GM12864 (cell line): Measurements from ENCODE around the gene TPT1.
"Not testable (repeated sequence)": the region's sequence is repeated elsewhere in the genome, so short reads cannot be mapped to it uniquely, and the experiment has no call there.

Source experiments
- DNase-seq: peaks from one replicate; pipeline ENCODE4 v3.0.0-alpha.2; 2011; ENCODE audit warnings: low read depth
- H3K4me3 ChIP-seq: 2 replicates; pipeline ENCODE4 v1.5.1; 2011; ENCODE audit warnings: mild to moderate bottlenecking, low read depth, low read length, control low read depth
- CTCF ChIP-seq: IDR thresholded peaks from 2 replicates; pipeline ENCODE4 v1.5.1; 2011; ENCODE audit warnings: low read depth, mild to moderate bottlenecking, moderate library complexity, low read length, control low read depth, inconsistent platforms; ENCODE audit errors: missing control alignments

TPT1 gene

GRCh38 chr13:45381196-45381595 is 40.2 kb upstream of the TPT1 start:
- no peak overlapping the region for H3K4me3 ChIP-seq
- no peak for TF ChIP-seq CTCF
- DNase-seq, result no peak

GRCh38 chr13:45380708-45381107 is 39.7 kb upstream of the TPT1 start:
- DNase-seq, H3K4me3 ChIP-seq: not testable (repeated sequence)

GRCh38 chr13:45379516-45379915 is 38.5 kb upstream of the TPT1 start:
- DNase-seq, H3K4me3 ChIP-seq: not testable (repeated sequence)

GRCh38 chr13:45378786-45379185 is 37.8 kb upstream of the TPT1 start:
- not testable (repeated sequence) for DNase-seq, H3K4me3 ChIP-seq

GRCh38 chr13:45377314-45377713 is 36.3 kb upstream of the TPT1 start:
- not testable (repeated sequence) for H3K4me3 ChIP-seq, DNase-seq

GRCh38 chr13:45376651-45377050 is 35.7 kb upstream of the TPT1 start:
- not testable (repeated sequence) for H3K4me3 ChIP-seq, DNase-seq

- DNase-seq, result no peak
- no peak overlapping the region for H3K4me3 ChIP-seq
- TF ChIP-seq CTCF, result no peak
Observed at GRCh38 chr13:45374917-45375316, 33.9 kb upstream of the TPT1 start.

- no peak for TF ChIP-seq CTCF
- H3K4me3 ChIP-seq, result no peak overlapping the region
- DNase-seq, result no peak
Observed at GRCh38 chr13:45373162-45373547, 32.2 kb upstream of the TPT1 start.

GRCh38 chr13:45372189-45373161 is 31.5 kb upstream of the TPT1 start:
- no peak for DNase-seq
- no peak for TF ChIP-seq CTCF
- no peak overlapping the region for H3K4me3 ChIP-seq
